ENCODE data around the gene MRPS2. TPM values are rescaled to one million over a fixed set of nuclear protein-coding genes. Genes with fewer than 3 reads are reported as not detected.

MRPS2 gene
- total RNA-seq, 2 experiments from 2014 or later: 74.0 to 78.8 TPM

DNA sequence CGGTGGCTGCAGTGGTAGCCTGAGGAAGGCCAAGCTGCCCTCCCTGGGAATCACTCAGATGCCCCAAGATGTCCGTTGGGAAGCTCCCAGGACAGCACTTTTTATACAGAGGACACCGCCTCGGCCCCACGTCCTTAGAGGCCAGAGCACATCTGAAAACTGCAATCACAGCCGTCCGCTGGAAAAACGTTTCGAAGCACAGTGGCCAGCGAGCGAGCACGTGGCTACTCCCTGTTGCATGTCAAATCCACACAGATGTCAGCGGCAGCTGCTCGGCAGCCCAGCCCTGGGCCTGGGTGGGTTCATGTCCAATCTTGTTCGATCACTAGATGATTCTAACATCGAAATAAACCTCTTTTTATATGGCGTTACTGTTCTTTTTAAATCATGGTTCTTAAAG is 12.0 kb upstream of the MRPS2 start:
- no peak overlapping the region for H3K27ac Mint-ChIP-seq
- no peak for DNase-seq
- no peaks in the 10 kb centered on the region for H3K9me3 Mint-ChIP-seq
- H3K27me3 Mint-ChIP-seq: peaks cover 13% of the 10 kb centered on the region
- H3K4me1 Mint-ChIP-seq: no peaks in the 10 kb centered on the region
- H3K4me3 Mint-ChIP-seq: no peak overlapping the region
- H3K36me3 Mint-ChIP-seq: no peaks in the 10 kb centered on the region

DNA sequence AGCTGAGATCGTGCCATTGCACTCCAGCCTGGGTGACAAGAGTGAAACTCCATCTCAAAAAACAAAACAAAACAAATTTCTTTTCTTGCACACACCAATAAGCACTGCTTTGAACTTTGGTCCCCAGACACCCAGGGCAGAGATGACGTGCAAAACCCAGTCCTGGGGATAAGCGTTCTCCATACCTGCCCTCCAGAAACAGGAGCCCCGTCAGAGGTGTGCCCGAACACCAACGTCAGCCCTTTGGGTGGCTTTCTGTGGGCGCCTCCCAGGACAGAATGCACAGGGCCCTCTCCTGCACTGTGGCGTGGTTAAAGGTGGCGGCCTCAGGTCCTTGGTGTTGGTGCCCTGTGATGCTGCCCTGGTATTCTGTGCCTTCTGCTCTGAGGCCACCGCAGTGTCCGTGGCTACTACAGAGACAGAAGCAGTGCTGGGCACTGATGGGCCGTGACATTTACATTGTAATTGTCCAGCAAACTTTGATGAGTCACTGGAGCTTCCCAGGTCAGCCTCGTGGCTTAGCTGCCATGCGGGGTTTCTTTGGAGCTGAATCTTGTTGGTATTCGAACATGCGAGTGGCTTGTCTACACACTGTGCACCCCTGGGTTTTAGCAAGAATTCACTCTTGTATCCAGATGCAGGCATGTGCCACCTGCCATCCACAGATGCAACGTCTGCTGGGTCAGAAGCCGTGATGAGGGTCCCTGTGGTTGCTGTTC is 11.1 kb upstream of the MRPS2 start:
- no peaks in the 10 kb centered on the region for H3K4me1 Mint-ChIP-seq
- no peak overlapping the region for H3K27ac Mint-ChIP-seq
- peaks cover 9% of the 10 kb centered on the region for H3K27me3 Mint-ChIP-seq
- no peaks in the 10 kb centered on the region for H3K36me3 Mint-ChIP-seq
- H3K4me3 Mint-ChIP-seq: no peak overlapping the region
- H3K9me3 Mint-ChIP-seq: no peaks in the 10 kb centered on the region
- no peak for DNase-seq

DNA sequence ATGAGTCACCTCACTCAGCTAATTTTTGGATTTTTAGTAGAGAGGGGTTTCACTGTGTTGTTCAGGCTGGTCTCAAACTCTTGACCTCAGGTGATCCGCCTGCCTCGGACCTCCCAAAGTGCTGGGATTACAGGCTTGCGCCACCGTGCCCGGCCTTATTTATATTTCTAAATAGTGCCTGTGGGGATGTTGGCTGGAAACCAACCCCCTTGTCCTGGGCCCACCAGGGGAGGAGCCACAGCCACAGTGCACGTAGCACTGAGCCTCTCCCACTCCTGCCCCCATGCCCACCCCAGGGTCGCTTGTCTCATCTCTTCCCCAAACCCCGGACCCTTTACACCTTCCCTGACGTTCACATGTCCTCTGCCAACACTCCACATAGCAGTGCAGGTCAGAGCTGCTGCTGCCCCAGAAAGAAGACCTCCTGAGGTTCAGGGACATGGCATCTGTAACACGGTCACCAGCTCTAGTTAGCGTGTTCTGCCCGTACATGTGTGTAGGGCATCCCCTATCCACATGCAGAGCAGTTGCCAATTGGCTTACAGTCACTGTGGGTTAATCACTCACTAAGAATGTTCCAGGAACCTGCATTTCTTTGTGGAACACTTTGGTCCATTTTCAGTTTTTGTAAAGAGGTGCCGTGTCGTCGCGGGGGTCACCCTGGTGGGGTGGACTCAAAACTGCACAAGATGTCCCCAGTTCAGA is 10.2 kb upstream of the MRPS2 start:
- Mint-ChIP-seq H3K36me3 (no peaks in the 10 kb centered on the region), H3K4me3 (no peak overlapping the region), H3K27ac (no peak overlapping the region), H3K9me3 (no peaks in the 10 kb centered on the region), H3K4me1 (no peaks in the 10 kb centered on the region), H3K27me3 (peaks cover 10% of the 10 kb centered on the region)
- no peak for DNase-seq

DNA sequence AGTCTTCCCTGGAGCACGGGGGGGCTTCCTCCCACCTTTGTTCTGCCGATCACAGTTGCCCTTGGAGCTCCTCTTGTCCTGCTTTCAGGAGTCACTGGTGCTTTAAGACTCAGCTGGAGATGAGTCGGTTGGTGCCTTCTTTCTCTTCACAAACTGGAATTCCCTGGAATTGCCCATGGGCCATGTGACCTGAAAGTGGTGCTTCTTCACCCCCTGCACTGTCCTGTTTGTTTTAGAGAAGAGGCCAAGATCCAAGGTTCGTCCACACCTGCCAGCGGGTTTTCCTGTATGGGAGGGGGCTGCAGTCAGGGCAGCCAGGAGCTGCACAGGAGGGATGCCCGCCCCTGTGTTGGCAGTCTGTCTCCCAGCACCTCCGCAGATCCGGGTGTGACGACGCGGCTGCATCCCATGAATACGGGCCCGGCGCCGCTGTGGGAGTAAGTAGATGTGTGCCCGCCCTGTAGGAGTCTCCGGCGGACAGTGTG is 9.5 kb upstream of the MRPS2 start:
- no peaks in the 10 kb centered on the region for H3K9me3 Mint-ChIP-seq
- peaks cover 6% of the 10 kb centered on the region for H3K27me3 Mint-ChIP-seq
- no peaks in the 10 kb centered on the region for H3K36me3 Mint-ChIP-seq
- H3K4me1 Mint-ChIP-seq: no peaks in the 10 kb centered on the region
- H3K4me3 Mint-ChIP-seq: no peak overlapping the region
- no peak for DNase-seq
- H3K27ac Mint-ChIP-seq: no peak overlapping the region

DNA sequence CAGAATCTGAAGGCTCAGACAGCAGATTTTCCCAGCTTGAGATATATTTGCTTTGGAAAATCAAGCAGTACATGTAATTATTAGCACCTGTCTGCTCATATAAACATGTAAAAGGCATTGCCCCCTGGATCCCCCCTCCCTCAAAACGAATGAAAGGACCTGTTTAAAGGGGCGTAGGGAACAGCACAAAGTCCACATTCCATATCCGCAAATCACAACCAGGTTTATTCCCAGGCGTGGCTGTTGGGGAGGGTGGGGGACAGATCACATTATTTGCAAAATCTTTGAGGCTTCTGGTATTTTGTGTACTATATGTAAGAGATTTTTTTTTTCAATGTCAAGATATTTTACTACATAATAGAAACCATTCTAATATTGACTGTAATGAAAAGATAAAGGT is 8.7 kb upstream of the MRPS2 start:
- peaks cover 6% of the 10 kb centered on the region for H3K27me3 Mint-ChIP-seq
- DNase-seq: no peak
- H3K4me3 Mint-ChIP-seq: no peak overlapping the region
- H3K36me3 Mint-ChIP-seq: no peaks in the 10 kb centered on the region
- no peaks in the 10 kb centered on the region for H3K9me3 Mint-ChIP-seq
- H3K27ac Mint-ChIP-seq: no peak overlapping the region
- no peaks in the 10 kb centered on the region for H3K4me1 Mint-ChIP-seq

DNA sequence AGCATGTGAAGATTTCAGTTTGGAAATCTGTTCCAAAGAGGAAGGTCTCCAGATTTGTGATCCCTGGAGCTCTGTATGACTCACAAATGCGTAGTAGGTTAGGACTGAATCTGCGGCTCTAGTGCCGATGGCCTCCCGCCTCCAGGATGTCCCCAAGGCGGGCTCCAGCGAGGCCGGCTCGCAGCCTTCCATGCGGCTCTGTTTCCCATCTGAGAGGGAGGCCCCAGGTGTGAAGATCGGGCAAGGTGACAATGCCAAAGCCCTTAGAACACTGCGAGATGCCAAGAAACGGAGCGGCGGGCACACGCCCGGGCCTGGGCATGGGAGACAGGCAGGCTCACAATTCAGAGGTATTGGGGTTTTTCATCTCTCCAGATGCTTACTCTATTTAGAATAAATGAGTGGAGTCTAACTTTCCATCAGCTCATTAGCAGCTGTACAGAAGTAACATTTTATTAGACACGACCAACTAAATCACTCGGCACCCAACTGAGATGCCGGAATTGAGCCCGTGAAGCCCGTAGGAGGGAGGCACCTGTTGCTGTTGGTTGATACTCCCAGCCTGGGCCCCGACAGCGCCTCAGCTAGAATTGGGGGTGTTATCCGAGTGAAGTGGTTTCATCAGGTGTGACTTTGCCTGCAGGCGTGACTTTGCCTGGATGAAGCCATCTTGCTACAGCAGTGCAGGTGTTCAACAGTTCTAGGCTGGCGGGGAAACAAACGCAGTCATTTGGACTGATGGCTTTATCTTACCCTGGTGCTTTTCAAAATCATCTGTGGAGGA is 7.4 kb upstream of the MRPS2 start:
- no peak overlapping the region for H3K4me3 Mint-ChIP-seq
- H3K4me1 Mint-ChIP-seq: no peaks in the 10 kb centered on the region
- peaks cover 10% of the 10 kb centered on the region for H3K27me3 Mint-ChIP-seq
- no peak overlapping the region for H3K27ac Mint-ChIP-seq
- no peaks in the 10 kb centered on the region for H3K36me3 Mint-ChIP-seq
- no peak for DNase-seq
- H3K9me3 Mint-ChIP-seq: no peaks in the 10 kb centered on the region

DNA sequence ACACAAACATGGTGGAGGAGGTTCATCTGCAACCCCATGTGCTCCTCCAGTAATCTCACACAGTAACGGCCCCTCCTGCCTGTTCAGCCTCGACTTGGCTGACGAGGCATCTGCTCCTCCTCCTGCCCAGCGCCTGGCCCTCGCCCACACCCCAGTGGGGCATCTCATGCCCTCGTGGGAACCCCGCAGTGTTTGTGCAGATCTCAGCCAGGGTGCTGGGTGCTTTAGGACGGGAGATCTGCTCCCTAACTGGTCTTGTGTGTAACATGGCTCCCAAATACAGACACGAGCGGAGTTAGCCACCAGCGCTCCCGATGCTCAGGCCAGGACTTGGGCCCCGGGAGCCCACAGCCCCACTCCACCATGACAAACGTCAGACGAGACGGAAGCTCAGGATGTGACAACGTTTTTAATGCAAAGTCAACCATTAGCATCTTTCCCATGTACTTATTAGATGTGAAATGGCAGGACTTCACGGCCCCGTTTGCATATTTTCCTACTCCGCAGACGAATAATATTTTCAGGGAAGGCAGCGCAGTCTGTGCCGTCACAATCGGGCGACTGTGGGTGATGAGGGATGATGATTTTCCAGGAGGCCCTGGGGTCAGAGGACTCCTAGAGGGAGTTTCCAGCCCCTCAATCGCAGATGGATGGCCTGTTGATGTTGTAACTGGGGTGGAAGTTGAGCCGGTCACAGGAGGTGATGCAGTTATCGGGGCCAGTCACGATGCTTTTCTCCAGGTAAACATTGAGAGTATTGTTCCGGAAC is 5.5 kb upstream of the MRPS2 start:
- no peaks in the 10 kb centered on the region for H3K4me1 Mint-ChIP-seq
- H3K27me3 Mint-ChIP-seq: peaks cover 10% of the 10 kb centered on the region
- no peak overlapping the region for H3K27ac Mint-ChIP-seq
- no peaks in the 10 kb centered on the region for H3K36me3 Mint-ChIP-seq
- H3K4me3 Mint-ChIP-seq: no peak overlapping the region
- no peaks in the 10 kb centered on the region for H3K9me3 Mint-ChIP-seq
- no peak for DNase-seq

DNA sequence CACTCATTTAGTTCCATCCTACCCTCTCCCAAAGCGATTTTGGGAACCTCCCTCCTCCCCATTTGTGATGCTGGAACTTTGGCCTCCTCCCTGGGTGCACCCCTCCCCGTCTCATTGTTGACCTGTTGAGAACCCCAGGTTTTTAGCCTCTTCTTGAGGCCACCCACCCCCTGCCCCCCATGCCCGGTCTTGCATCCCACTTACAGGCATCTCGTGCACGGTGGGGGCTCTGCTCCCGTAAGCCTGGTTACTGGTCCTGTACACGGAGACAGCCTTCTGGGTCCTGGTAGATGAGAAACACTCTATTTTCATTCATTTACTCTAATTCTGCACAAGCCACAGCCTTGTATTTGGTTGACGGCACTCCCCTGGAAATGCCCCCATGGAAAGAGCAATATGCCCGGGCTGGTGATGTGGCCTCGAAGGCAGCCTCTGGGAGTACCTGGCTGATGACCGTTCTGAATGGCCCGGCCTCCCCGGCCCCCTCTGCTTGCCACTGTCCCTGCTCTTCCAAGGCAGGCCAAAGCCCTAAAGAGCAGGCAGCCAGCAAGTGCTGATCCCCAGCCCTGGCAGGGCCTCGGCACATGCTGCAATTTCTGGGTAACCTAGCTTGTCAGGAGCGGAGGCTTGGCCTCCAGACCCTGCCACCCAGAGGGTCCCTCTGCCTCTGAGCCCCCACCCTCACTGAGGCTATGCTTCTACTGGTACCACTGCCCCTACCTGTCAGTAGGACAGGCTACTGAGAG is 1.9 kb upstream of the MRPS2 start:
- H3K27me3 Mint-ChIP-seq: peaks cover 10% of the 10 kb centered on the region
- peaks cover 7% of the 10 kb centered on the region for H3K4me1 Mint-ChIP-seq
- H3K27ac Mint-ChIP-seq: no peak overlapping the region
- no peak for DNase-seq
- no peaks in the 10 kb centered on the region for H3K9me3 Mint-ChIP-seq
- H3K36me3 Mint-ChIP-seq: peaks cover 16% of the 10 kb centered on the region
- no peak overlapping the region for H3K4me3 Mint-ChIP-seq

DNA sequence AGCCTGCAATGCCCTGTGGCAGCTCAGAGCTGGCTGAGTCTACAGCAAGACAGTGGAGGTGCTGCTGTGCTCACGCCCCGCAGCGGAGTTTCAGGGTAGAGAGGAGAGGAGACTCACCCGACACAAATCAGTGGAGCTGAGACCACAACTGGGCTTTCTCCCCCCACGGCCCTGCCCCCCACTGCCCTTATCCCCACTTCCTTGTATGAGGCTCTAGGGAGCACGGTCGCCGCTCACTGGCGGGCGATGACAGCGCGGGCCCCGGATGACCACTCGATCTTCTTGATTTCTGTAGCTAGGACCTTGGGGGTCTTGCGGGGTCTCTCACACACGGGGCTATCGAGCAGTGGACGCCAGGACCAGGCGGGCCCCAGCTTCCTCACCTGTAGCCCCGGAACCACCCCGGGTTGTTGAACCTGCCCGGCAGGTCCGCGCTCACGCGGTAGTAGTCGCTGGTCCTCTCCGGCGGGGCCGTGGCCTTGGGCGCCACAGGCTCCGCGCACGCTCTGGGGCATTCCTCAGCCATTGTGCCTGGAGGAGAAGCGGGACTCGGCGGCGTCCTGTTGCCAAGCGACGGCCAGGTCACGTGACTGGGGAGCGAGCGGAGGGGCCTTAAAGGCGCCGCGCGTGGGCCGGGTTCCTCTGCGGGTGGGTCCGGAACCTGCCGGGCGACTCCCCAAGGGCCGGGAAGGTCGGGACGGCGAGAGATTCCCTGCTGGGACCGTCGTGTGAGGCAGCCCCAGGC is 984 bp upstream of the MRPS2 start:
- peaks cover 10% of the 10 kb centered on the region for H3K27me3 Mint-ChIP-seq
- H3K4me1 Mint-ChIP-seq: peaks cover 10% of the 10 kb centered on the region
- peak overlapping the region; percentile 63 for H3K4me3 Mint-ChIP-seq
- peaks cover 21% of the 10 kb centered on the region for H3K36me3 Mint-ChIP-seq
- no peak overlapping the region for H3K27ac Mint-ChIP-seq
- no peaks in the 10 kb centered on the region for H3K9me3 Mint-ChIP-seq
- peak; percentile 82 for DNase-seq

DNA sequence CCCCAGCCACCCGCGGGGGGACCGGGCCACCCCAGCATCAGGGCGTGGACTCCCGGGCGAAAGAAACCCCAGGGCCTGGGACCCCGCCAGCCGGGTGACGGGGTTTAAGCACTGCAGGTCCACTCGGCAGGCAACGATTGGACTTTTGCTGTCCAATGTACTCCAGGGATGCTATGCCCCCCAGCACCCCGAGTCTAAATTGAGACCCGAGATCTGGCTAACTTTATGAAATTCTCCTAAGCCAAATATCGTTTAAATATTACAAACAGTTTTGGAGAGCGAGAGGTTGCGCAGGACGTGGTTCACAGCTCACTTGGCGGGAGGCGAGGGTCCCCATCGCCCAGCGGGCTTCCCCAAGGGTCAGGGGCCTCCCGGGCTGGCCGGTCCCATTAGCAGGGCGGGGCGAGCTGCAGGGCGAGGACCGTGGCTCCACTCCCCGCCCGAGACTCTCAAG is 384 bp upstream of the MRPS2 start:
- Mint-ChIP-seq H3K9me3 (no peaks in the 10 kb centered on the region), H3K4me1 (peaks cover 11% of the 10 kb centered on the region), H3K36me3 (peaks cover 25% of the 10 kb centered on the region), H3K4me3 (peak overlapping the region; percentile 93), H3K27me3 (peaks cover 6% of the 10 kb centered on the region), H3K27ac (no peak overlapping the region)
- no peak for DNase-seq

DNA sequence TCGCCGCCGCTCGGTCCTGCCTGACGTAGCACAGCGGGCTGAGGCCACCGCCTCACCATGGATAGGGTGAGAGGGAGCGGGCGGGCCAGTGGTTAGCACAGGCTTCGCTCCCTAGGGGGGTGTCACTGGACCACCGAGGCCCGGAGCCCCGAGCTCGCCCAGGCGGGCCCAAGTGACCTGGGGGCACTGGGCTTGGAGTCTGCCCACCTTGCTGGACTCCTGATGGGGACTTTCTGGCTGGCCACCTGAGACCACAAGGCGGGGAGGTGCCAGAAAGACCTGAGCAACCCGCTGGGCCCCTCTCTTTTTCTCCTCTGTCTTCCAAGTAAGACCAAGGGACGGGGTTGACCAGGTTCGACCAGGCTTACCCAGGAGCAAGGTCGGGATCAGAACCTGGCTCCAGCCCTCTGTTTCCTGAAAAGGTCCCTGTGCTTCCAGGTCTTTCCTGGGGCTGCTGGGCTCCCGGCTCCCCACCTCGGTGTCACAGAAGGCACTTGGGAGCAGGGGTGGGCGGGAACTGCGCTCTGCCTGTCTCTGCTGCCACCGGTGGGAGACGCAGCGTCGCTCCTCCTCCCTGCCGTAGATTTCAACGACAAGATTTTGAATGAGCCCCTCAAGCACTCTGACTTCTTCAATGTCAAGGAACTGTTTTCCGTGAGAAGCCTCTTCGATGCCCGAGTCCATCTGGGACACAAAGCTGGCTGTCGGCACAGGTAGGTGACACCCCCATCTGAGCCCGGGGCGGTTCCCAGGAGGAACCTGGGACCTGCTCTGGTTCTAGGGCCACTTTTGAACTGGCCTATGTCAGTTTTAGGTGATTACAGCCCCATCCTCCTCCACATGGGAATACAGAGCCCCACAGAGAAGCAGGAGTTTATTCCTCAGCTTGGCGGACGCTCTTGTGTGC is 1.0 kb downstream of the MRPS2 start:
- peaks cover 30% of the 10 kb centered on the region for H3K36me3 Mint-ChIP-seq
- peak; percentile 74 for DNase-seq
- peak overlapping the region; percentile 93 for H3K27ac Mint-ChIP-seq
- peaks cover 11% of the 10 kb centered on the region for H3K4me1 Mint-ChIP-seq
- peaks cover 4% of the 10 kb centered on the region for H3K27me3 Mint-ChIP-seq
- no peaks in the 10 kb centered on the region for H3K9me3 Mint-ChIP-seq
- H3K4me3 Mint-ChIP-seq: peak overlapping the region; percentile 93

DNA sequence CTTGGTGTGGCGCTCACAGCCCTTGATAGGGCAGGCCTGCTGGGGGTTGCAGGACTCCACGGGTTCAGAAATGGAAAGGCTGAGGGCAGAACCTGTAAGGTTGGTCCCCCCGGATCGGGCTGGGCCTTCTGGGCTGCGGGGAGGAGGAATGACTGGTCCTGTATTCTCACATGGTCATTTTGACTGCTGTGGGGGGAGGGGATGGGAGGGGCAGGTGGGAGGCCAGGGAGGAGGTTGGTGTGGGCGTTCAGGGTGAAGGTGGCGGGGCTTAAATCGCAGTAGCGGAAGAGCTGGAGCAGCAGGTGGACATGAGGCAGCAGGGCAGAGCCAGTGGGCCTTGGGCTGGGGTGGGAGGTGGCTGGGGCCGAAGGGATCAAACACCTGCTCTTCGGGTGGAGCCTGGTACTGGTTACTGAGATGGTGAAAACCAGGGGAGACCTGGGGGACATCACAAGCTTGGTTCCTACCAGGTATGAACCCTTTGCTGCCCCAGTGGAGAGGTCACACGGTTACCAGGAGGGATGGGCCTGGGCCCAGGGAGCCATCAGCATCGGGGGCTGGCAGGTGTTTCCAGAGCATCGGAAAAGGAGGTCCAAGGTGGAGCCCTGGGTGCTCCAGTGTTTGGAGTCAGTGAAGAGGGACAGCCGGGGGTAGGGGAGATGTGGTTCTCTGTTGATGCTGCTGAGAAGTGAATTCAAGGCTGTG is 1.8 kb downstream of the MRPS2 start:
- H3K27ac Mint-ChIP-seq: peak overlapping the region; percentile 38
- H3K27me3 Mint-ChIP-seq: peaks cover 4% of the 10 kb centered on the region

More for the DNA sequence above, 1.8 kb downstream of the MRPS2 start:
- Mint-ChIP-seq H3K4me3 (peak overlapping the region; percentile 93), H3K36me3 (peaks cover 30% of the 10 kb centered on the region), H3K4me1 (peaks cover 11% of the 10 kb centered on the region), H3K9me3 (no peaks in the 10 kb centered on the region)
- DNase-seq: no peak
